HG03354 (cell line): ENCODE results near the gene MED26.
A peak's percentile ranks its signal among the peaks of the same experiment; 100 is the strongest.

Experiments used
- ATAC-seq: cut with Tn5 transposase; IDR thresholded peaks from one replicate; pipeline ENCODE4 v1.9.1; 2021; ENCODE audit warnings: mild to moderate bottlenecking; ENCODE audit not compliant: unreplicated experiment, poor library complexity, severe bottlenecking

The MED26 gene

DNA sequence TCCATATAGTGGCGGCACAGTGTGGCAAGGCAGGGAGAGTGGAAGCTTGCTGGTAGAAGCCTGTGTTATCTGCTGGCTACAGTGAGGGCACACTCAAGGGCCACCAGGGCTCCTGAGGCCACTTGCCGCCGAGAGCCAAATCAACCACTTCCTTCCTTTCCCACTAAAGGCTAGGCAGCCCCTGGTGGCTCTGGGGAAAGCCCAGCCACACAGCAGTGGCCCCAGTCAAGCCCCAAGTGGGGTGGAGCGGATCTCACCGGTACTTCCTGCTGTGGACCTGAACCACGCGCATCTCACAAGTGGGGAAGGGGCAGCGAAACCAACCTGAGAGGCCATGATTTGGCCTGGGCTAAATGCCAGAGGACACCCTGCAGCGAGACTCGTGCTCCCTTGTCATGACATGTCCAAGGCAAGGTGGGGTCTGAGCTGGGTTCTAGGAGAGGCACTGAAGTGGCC lies 33.8 kb downstream of the MED26 start:
- peak; percentile 49 for ATAC-seq

DNA sequence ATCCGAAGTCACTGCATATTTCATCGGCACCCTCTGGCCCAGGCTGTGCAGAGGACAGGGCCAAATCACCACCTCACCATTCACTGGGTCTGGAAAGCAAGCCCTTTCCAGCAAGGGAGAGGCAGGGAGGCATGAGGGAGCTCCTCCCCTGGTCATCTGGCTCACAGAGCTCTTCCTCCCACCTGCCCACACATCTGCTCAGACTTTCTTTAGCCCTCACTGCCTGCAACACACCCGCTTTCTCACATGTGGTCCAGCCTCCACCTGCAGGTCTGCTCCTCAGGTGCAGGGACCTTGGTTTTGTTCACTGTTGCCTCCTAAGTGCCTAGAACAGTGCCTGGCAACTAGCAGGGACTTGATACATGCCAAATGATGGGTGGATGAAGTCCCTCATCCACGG lies 34.8 kb downstream of the MED26 start:
- no peak for ATAC-seq

DNA sequence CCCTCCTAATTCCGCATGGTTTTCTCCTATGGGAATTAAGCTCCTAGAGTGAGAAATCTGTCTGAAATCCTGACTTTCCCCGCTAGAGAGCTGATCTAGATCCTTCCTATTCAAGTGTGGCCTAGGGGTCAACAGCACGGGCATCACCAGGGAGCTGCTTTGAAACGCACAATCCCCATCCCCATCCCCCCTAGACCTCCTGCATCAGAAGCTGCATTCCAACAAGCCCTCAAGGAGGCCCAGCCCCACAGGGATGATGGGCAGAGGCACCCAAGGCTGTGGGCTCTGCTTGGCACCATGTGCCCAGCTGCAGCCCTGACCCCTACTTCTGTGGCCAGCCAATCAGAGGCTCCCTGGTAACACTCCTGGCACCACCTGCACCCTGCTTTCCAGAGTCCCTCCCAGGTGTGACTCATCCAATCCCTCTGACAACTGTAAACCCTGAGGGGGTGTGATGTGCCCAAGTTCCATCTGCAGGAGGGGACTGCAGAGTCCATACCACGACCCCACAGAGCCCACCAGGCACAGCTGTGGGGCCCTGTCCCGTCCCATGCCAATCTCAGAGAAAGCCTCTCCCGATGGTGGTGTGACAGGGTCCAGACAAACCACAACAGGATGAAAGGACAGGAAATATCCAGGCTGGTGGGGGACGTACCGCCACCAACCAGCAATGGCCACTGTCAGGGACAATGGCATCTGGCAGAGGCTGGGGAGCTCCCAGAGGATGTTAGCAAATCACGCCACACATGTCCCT lies 36.0 kb downstream of the MED26 start:
- ATAC-seq, result no peak

DNA sequence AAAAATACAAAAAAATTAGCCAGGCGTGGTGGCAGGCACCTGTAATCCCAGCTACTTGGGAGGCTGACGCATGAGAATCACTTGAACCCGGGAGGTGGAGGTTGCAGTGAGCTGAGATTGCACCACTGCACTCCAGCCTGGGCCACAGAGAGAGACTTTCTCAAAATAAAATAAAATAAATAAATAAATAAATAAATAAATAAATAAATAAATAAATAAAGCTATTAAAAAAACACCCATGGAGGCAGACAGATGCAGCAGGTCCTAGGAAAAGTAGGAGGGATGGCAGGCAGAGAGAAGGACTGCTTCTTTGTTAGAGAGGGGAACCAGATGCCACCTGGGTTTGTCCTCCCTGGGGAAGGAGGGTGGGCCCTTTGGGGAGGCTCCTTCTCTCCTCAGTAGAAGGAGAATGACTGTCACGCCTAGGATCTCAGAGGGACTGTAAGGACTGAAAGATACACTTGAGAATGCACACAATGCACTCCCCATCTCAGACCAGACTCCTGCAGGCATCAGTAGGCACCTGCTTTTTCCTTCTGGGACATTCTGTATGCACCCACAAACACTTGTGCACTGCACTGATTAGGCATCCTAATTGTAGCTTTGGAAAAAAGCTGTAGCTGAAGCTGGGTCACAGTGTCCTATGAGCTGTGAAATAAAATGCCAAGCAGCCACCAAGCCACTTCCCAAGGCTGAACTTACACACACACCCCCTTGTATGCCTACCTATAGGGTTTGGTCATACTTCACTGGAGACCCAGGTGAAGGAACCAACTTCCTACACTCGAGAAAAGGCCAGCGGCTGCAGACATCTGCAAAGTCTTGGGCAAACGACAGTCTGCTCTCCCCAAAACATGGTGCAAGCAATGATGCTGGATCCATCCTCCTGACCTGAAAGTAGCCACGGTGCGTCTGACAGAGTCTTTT lies 36.9 kb downstream of the MED26 start:
- no peak for ATAC-seq

DNA sequence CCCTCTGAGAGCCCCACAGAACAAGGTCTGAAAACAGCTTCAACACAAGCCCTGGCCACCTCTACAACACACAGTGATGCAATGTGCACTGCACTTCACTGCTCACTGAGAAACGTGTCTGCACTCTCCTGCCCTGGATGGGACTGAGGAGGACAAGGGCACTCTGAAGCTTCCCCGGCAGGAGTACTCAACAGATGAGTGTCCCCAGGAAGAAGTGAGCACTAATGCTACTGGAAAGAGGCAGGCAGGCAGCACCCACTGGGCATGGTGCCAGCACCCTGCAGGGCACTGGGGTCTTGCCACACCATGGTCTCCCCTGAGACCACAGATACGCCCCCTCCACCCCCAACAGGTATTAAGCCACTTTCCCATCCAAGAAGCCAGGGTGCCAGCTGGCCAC lies 38.1 kb downstream of the MED26 start:
- ATAC-seq, result no peak

DNA sequence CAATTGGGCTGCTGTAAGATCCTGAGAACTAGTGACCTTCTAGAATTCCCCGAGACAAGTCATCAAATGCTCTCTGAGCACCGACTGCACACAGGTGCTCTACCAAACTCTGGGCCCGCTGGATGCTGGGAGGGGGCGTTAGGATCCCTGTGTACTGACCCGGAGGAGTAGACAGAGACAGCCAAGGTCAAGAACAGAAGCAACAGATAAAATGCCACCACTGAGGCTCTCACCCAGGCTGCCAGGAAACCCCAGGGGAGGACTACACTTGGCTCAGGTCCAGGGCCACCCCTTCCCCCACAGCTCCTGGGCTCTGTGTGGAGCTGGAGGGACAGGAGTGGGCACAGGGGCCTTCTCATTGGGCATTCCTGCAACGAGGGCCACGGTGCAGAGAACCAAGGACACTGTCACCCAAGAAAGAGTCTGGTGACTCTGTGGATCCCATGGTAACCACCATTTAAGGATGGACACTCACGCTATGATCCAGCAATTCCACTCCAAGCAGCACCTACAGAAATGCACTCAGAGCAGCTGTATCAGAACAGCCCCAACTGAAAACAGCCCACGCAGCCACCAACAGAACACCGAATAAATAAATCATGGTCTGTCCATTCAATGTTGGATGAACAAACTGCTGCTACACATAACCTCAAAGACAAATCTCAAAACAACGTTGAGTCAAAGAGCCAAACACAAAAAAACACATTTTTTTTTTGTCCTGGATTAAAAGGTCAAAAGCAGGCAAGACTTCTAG lies 39.0 kb downstream of the MED26 start:
- no peak for ATAC-seq

DNA sequence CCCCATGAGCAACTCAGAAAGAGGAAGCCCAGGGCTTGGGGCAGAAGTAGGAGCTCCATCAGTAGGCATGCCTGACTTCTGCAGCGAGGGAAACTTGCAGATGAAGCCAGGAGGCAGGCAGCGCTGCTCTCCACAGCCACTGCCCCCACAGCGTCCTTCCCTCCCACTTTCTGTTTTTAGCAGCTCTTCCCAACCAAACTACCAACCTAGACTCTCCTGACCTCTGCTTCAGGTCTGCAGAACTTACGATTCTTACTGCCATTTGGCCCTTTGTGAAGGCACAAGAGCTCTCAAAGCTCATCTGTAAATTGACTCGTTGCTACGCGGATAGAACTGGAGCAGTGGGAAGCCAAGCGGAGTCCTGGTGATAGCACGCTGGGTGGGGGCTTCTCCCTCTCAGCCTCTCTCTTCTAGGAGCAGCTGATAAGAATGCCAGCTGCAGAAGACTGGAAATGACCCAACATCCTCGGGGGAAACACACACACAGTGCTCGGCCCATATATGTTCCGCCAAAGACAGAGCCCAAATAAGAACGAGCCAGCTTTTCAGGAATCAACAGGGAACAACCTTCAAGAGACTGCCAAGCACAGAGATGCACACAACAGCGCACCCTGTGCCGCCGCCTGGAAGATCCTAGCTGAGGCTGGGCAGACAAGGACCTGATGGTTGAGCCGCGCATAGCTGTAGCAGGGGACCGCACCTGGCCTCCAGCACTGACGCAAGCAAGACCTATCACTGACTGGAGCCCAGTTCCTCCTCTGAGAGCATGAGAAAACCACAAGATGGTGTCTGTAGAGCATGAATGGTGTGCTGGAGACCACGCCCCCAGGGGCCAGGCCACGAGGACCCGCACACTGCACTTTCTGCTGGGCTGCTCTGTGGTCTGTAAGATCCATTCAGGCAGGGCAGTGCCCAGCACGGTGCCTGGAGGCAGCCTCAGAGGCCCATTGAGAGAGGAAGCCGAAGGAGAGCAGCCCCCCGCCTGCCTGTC lies 39.9 kb downstream of the MED26 start:
- peak; percentile 42 for ATAC-seq

DNA sequence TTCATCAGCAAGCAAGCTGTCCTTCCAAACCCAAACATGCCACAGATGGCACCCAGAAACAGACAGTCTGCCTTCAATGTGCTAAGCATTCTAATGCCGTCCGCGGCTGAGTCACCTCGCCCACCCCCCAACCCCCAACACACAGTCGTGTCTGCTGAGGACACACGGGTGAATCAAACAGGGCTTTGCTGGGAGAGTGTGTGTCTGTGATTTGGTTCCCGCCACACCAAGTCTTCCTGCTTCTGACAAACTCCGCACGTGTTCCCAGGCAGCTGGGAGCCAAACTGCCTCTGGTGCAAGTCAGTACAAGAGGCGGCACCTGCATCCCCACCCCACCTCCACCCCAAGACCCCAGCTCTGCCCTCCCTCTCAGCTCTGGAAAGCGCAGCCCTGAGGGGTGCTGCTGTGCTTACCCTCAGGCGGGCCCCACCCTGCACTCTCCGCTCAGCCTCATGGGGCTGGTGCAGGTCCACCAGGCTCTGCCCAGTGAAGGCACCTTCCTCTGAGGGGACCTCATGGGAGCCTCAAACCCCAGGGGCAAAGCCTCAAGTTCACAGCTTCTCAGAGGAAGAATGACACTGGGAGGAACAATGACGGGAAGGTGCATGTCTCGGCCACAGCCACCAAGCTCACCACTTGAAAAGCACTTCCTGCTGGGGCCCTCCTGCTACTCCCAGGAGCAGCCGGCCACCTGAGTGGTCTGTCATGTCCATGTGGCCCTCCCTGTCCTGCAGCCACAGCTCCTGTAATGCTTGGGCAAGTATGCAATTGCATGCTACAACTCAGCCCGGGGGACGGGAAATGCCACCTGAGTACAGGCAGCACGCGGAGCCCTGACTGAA lies 40.8 kb downstream of the MED26 start:
- no peak for ATAC-seq

DNA sequence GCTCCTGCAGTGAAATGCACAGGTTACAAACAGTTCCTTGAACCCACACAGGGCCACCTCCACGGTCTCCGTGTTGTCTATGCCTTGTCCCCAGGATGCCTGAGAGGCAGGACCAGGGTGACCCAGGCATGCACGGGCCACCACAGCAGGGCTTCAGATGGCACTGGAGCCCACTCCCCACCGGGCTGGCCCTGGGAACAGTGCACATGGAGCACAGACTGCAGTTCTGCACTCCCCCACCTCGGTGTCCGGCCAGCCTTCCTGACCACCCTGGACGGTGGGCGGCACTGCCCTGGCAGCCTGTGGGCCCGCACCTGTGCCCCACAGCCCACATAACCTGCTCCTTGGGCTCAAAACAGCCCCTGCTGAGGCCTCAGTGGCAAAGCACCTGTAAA lies 41.5 kb downstream of the MED26 start:
- no peak for ATAC-seq

DNA sequence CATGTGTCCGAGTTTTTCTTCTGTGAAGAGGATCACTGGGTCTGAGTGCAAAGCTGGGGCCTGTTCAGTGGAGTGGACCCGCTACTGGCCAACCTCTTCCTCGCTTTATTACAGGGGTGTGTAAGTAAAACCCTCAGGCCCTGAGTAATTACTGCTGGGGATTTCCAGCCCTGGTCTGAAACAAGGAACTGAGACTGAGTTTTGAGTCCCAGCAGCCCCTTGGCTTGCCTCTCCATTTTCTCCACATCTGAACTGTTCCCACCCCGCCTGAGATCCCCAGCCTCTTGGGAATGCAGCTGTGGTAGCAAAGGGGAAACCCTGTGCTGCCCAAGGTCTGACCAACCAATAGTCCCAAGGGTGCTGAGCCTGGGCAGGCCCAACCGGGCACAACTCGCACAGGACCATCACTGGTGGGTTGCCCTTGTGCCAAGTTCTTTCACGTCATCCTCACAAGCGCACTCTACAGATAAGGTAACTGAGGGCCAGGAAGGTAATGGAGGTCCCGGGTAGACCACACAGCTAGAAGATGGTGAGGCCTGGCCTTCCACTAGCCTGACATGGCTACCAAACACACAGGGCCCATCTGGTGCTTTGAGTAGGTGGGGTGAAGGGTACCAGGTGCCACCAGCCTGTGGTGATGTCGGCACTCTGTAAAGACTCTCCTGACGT lies 42.1 kb downstream of the MED26 start:
- ATAC-seq, result peak; percentile 41

DNA sequence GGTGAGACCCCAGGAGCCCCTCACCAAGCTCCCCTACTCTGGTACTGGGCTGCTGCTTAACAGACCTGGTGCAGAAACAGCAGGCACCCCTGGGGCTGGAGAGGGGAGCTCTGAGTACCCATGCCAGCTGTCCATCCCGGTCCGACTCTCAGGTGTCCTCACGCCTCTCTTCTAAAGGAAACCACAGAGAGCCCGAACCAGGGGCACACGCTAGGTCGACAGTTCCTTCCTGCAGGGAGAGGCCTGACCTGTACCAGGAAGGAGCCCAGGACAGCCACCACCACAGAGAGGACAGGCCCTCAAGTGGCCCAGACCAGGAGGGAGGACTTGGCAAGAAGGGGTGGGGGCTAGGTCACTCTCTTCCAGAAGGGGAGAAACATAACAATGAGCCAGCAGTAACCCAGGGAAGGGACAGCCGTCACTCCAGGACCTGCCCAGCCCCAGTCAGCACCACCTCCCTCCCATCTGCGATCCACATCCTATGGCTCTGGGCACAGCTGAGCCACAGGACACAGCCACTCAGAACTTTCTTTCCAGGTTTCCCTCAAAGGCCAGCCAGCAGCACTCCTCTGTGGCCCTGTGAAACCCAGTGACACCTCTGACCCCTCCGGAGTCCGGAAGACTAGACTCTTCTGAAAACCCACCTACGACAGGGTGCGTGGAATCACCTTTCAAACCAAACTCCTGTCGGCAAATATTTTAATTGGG lies 42.8 kb downstream of the MED26 start:
- no peak for ATAC-seq

DNA sequence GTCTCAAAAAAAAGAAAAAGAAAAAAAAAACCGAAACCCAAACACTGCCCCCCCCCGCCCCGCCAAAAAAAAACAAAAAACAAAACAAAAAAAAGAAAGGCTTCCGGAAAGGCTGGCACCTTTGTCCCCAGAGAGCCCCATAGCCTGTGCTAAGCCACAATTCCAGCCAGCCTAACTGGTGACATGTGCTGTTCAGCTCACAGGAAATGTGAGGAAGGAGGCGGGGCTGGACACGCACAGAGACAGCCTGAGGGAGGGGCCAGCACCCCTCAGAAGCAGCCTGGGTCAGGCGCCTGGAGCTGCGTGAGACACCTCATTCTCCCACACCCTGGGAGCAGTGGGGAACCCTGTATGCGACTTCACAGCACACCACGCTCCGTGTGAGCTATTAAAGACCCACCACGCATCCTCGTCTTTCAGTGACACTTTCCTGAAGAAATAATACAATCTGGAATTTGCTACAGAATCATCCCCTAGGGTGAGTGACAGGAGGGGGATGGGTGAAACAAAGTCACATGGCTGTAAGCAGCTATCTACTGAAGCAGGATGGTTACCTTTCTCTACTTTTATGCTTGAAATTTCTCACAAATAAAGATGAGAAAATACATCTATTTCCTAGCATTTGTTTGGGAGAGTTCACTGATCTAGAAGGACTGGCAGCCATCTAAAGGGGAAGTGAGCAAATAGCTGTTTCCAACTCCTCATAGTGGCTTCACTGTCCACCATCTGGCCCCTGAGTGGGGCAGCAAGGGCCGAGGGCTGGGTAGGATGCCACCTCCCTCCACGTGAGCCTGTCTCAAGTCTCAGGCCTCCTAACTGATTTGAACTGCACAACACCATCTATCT lies 43.5 kb downstream of the MED26 start:
- peak; percentile 54 for ATAC-seq

DNA sequence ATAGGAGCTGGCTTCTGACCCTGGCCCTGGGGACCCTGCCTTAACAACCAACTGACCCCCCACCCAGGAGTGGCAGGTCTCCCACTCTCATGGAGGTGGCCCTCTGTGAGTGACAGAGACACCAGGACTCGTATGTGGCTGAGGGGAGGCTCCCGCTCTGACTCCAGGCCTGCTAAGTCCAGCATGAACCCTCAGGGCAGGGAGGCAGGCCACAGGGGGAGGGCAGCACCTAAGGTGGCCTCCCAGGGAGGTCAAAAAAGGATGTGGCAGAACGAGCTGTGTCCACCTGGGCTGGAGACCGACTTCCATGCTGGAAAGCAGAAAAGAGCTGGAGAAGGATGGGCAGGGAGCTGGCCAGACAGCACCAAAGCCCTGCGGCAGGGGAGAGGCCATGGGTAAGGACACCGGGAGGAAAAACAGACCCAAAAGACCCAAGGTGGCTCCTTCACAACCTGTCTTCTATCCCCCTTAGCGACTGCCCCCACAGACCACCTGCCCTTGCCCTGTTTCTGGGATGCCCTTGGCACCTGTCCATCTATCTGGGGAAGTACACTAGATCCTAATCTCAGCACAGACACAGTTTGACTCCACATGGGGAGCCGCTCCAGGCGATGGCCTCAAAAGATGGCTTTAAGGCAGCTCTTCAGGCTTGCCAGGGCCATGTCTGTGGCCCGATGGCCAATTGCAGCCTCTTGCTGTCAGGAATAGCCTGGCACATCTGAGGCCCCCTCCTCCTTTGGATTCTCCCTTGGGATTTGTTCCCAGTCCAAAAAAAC lies 45.3 kb downstream of the MED26 start:
- no peak for ATAC-seq

DNA sequence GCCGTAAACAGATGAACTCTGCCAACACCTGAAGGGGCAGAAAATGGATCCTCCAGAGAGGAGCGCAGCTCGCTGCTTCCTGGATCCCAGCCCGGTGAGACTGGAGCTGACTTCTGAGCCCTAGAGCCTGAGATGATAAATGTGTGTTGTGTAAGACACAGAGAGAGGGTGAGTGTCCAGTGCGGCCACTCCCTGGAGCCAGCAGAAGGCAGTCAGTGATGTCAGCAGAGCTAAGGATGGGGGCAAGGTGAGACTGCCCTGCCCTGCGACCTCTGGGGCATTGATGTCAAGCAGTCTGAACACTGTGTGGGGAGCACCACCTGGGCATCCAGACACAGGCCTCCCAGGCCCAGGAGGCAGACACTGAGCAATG lies 46.0 kb downstream of the MED26 start:
- no peak for ATAC-seq

DNA sequence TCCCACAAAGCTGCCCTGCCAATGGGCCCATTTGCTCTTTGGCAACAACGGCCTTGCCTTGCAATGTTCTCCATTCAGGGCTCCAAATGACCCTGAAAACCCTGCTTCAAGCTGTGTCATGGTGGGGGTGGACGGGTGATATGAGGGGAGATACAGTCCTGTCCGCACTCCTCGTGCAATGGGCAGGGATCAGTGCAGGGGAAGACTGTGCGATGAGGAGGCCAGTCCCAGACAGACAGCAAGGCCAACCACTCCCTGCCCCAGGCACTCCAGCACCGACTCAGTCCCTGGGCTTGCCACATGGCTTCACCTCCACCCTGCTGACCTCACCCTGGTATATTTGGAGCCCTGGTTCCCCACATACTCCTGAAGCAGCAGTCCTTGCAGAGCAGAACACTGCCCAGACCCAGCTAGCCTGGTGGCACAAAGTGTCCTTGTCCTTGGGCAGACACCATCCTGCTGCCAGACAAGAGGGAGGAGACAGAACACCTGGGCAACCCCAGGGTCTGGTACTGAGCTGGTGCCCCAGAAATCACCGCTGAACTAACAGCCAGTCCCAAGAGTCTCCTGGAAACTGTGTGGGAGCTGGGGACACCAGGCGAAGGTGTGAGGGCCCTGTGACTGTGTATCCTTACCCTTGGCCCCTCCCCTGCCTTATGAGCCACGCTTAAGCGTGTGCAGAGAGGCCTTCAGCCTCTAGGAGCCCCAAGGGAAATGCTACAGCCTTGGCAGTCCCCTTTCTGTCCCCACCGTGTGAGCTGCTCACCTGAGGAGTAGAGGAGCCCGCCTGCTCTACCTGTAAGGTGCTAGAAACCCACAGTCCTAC lies 46.6 kb downstream of the MED26 start:
- ATAC-seq, result no peak
